Putamen (tissue), 1 donor: ENCODE measurements around the gene RNF44.
"Not testable (repeated sequence)": the region's sequence is repeated elsewhere in the genome, so short reads cannot be mapped to it uniquely, and the experiment has no call there.

Experiments used
- DNase-seq: peaks from one replicate; pipeline ENCODE4 v3.0.0-alpha.2; 2016; ENCODE audit warnings: low spot score

The RNF44 gene

DNA sequence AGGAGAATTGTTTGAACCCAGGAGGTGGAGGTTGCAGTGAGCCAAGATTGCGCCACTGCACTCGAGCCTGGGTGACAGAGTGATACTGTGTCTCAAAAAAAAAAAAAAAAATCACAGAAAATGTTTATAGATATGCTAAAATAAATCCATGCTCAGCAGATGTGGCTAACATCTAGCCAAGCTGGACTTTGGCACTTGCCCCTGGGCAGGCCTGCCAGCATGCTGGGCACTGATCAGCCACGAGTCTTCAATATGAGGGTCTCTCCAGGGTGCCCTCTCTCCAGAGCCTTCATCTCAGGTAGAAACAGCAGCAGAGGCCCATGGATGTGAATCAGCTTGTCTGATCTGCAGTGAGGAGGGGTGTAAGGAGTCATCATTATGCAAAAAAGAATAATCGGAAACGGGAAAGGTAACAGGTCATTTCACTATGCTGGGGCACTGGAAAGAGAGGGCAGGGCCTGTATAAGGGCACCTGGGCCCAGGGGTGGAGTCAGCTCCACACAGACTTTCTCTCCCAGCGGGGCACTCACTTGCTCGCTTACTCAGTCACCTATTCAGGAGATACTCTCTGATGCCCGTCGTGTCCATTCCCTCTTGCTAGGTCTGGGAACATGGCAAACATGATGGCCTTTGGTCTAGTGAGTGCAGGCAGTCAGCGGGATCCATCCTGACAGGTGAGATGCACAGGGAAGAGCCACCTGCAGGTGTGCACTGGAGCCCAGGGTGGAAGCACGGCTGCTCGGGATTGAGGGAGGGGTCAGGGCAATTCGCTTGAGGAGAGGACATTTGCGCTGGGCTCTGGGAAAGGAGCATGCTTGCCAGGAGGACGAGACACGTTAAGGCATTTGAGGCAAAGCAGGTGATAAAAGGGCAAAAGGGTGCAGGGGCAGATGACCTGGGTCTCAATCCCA is 17.1 kb downstream of the RNF44 start:
- no peak for DNase-seq

DNA sequence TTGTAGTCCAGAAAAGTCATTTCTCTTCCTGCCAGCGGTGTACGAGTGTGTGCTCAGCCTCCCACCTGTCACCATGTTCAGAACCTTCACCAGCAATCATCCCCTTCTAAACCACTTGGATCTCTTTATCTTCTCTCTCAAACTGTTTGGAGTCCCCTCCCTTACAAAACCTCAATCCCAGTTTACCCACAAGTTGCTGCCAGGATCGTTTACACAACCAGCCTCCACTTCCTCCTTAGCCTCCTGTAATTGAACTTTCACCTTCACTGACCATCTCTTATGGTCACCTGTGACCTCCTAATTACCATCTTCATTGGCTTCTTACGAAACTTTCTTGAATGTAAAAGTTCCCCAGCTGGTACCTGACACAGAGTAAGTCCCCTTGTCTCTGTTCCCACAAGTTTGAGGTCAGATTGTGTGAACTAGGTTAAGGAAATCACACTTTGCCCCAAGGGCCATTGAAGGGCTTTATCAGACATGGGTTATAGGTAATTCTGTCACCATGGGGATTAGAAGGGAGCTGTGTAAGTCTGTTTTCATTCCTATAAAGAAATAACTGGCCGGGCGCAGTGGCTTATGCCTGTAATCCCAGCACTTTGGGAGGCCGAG is 20.0 kb downstream of the RNF44 start:
- no peak for DNase-seq

DNA sequence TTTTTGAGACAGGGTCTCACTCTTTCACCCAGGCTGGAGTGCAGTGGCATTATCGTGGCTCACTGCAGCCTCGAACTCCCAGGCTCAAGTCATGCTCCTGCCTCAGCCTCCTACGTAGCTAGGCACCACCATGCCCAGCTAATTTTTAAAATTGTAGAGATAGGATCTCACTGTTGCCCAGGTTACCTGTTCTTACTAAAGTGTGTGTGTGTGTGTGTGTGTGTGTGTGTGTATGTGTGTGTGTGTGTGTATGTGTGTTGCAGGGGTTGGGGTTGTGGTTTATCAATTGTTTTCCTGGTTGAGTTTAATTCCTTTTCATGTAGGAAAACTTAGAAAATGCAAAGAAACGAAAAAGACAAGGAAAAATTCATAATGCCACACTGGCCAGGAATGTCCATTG is 21.8 kb downstream of the RNF44 start:
- no peak for DNase-seq

DNA sequence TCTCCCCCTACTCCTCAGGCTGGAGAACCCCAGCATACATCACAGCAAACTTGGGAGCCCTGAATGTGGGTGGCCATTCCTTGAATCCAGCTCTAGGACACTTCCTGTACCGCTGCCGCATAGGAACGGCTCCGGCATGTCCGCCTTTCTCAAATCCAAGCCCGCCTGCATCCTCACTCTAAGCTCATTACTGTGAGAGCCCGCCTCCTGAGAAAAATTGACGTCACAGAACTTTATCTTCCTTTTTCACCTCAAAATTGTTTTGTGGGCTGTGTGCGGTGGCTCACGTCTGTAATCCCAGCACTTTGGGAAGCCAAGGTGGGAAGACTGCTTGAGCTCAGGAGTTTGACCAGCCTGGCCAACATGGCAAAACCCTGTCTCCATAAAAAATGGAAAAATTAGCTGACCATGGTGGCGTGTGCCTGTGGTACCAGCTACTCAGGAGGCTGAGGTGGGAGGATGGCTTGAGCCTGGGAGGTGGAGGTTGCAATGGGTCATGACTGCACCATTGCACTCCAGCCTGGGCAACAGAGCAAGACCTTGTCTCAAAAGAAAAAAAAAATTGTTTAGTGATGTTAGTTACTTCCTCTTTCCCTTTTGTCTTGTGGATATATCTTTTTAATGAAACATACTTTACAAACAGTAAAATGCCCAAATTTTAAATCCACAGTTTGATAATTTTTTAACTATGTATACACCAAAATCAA is 22.8 kb downstream of the RNF44 start:
- DNase-seq = no peak

GRCh38 chr5:176513788-176514187 is 23.4 kb downstream of the RNF44 start:
- DNase-seq = no peak

DNA sequence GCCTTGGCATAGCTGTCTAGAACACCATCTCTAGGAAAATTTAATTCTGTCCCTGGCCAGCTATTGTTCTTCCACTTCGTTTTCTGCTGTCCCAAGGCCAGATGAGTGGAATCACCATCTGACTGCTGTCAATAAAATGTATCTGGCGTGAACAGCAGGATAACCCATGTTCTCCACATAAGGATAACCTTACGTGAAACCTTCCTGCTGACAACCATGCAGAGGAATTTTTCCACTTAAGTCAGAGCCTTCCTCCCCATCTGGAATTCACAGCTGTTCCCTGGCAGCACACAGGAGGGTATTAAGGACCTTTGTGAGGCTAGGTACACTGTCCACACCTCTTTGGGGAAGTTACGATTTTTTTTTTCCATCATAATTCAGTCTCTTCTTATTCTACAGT is 28.6 kb downstream of the RNF44 start:
- DNase-seq = no peak

DNA sequence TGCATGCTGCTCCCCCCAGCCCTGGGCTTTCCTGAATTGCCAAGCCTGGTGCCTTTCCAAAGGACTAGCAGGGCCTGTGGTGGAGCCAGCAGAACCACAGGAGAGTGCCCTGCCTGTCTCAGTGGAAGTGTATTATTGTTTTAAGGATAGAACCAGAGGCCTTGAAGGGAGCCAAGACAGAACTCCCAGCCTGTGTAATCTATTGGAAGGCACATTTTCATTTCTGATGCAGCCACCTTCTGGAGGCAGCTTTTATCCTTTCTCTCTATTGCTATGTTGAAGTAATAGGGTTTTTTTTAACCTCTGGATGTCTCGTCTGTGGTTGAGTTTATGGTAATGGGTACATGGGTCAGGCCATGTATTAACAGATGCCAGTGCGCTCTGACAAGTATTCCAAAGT is 29.3 kb downstream of the RNF44 start:
- DNase-seq = no peak

GRCh38 chr5:176503496-176503895 is 33.7 kb downstream of the RNF44 start:
- DNase-seq = no peak

GRCh38 chr5:176501333-176501732 is 35.9 kb downstream of the RNF44 start:
- DNase-seq = no peak

- no peak for DNase-seq
These were observed 36.7 kb downstream of the RNF44 start for GRCh38 chr5:176500511-176500910.

- no peak for DNase-seq
These were observed 37.9 kb downstream of the RNF44 start for GRCh38 chr5:176499273-176499672.

GRCh38 chr5:176497852-176498251 is 39.4 kb downstream of the RNF44 start:
- no peak for DNase-seq

GRCh38 chr5:176492431-176492830 is 44.8 kb downstream of the RNF44 start:
- no peak for DNase-seq

DNA sequence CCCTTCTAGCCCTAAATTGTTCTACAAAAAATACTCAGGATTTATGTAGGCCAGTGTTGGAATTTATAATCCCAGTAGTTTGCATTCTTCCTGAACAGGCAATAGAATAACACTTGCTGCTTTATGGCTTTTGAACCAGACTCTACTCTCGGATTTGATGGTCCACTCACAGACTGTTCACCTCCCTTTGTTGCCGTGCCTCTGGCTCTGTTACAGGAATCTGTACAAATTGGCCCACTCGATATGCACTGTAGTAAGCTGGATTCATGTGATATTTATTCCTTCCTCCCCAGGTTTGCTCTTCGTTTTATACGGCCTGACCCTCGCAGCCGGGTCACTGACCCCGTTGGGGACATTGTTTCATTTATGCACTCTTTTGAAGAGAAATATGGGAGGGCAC is 45.3 kb downstream of the RNF44 start:
- DNase-seq = no peak

- no peak for DNase-seq
These were observed 46.1 kb downstream of the RNF44 start for GRCh38 chr5:176491101-176491502.

DNA sequence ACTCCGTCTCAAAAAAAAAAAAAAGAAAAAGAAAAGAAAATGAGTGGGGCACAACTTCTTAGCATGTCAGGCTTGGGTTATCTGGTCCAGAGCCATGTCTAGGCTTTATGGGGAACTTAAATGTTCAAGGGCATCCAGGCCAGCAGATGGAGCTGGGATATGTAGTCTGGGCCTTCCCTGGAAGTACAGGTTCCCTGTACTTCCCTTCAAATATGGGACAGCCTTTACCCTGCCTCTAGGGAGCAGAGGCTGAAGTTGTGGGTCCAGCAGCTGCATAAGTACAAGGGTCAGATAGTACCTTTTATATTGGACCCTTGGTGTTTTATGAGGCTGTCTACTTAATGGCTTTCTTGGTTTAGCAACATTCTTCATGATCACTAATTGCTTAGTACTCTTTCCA is 46.9 kb downstream of the RNF44 start:
- DNase-seq = no peak

GRCh38 chr5:176489077-176489476 is 48.1 kb downstream of the RNF44 start:
- no peak for DNase-seq

GRCh38 chr5:176487160-176487559 is 50.0 kb downstream of the RNF44 start:
- not testable (repeated sequence) for DNase-seq

GRCh38 chr5:176486189-176486757 is 50.9 kb downstream of the RNF44 start:
- no peak for DNase-seq

DNA sequence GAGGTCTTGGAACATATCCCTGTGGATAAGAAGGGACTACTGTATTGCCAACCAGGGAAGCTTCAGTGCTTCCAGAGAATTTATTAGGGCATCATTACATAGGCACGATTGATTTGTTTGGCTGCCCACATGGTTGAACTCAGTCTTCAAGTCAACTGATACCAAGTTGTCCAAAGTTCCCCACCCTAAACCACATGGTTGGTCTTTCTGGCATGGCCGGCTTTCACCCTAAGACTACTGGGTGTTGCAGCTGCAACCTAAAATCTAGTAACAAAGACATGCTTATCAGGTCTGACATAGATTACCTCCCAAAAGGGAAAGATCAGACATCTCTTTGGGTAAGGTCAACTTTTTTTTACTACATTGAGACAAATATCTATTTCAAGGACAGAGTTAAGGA is 52.0 kb downstream of the RNF44 start:
- no peak for DNase-seq

GRCh38 chr5:176481711-176482110 is 55.5 kb downstream of the RNF44 start:
- no peak for DNase-seq
